Liver (tissue), 9 donors: Measurements from ENCODE around the gene ABAT. TPM values are rescaled to one million over a fixed set of nuclear protein-coding genes. Genes with fewer than 3 reads are reported as not detected.
A peak's percentile ranks its signal among the peaks of the same experiment; 100 is the strongest.

Source experiments
- DNase-seq: peaks from one replicate; pipeline ENCODE4 v3.0.0-alpha.2; 2017; ENCODE audit warnings: low spot score
- H3K27ac ChIP-seq, 2 donors: one replicate each; pipeline ENCODE4 v1.7.0; 2013; ENCODE audit warnings: inconsistent platforms in 2 of 2, low read length in 2 of 2, control low read depth in 1 of 2, low read depth in 1 of 2, mild to moderate bottlenecking in 1 of 2
- H3K27me3 ChIP-seq, 4 donors: one replicate each; pipeline versions ENCODE4 v1.6.1 to v1.7.0; 2013; ENCODE audit warnings: low read length in 3 of 4, inconsistent platforms in 1 of 4, mild to moderate bottlenecking in 1 of 4, moderate library complexity in 1 of 4; ENCODE audit not compliant: control insufficient read depth in 4 of 4, insufficient read depth in 4 of 4
- H3K36me3 ChIP-seq, 4 donors: one replicate each; pipeline versions ENCODE4 v1.6.1 to v1.7.0; 2013; ENCODE audit warnings: low read length in 3 of 4, mild to moderate bottlenecking in 3 of 4, low read depth in 1 of 4, moderate library complexity in 1 of 4; ENCODE audit not compliant: control insufficient read depth in 4 of 4, insufficient read depth in 3 of 4
- H3K4me1 ChIP-seq, 4 donors: one replicate each; pipeline versions ENCODE4 v1.6.1 to v1.7.0; 2013; ENCODE audit warnings: low read length in 3 of 4, mild to moderate bottlenecking in 3 of 4, moderate library complexity in 1 of 4; ENCODE audit not compliant: control insufficient read depth in 4 of 4, insufficient read depth in 4 of 4
- H3K4me3 ChIP-seq, 3 donors: one replicate each; pipeline versions ENCODE4 v1.6.1 to v1.7.0; 2013; ENCODE audit warnings: low read length in 3 of 3, control low read depth in 1 of 3, low read depth in 1 of 3, mild to moderate bottlenecking in 1 of 3
- H3K9ac ChIP-seq, 2 donors: one replicate each; pipeline ENCODE4 v1.7.0; 2013; ENCODE audit warnings: low read length in 2 of 2, mild to moderate bottlenecking in 2 of 2, moderate library complexity in 2 of 2, control low read depth in 1 of 2, low read depth in 1 of 2
- H3K9me3 ChIP-seq, 4 donors: one replicate each; pipeline versions ENCODE4 v1.6.1 to v1.7.0; 2013; ENCODE audit warnings: low read length in 3 of 4; ENCODE audit not compliant: control insufficient read depth in 4 of 4
- EGR1 ChIP-seq, 2 donors: IDR thresholded peaks; 2 replicates each; pipeline ENCODE4 v1.6.1; 2016 to 2018; ENCODE audit warnings: antibody characterized with exemption in 2 of 2, low read depth in 2 of 2
- FOXA2 ChIP-seq: IDR thresholded peaks from 2 replicates; pipeline ENCODE4 v1.6.1; 2016; ENCODE audit warnings: antibody characterized with exemption
- GABPA ChIP-seq, 2 donors: IDR thresholded peaks in 1 of 2; conservative IDR thresholded peaks in 1 of 2; 2 replicates each; pipeline ENCODE4 v1.6.1; 2016; ENCODE audit warnings: antibody characterized with exemption in 2 of 2, mild to moderate bottlenecking in 1 of 2, moderate library complexity in 1 of 2
- HNF4A ChIP-seq, 2 donors: conservative IDR thresholded peaks; 2 replicates each; pipeline ENCODE4 v1.6.1; 2016; ENCODE audit warnings: antibody characterized with exemption in 2 of 2, mild to moderate bottlenecking in 2 of 2
- HNF4G ChIP-seq: IDR thresholded peaks from 2 replicates; pipeline ENCODE4 v1.6.1; 2016; ENCODE audit warnings: antibody characterized with exemption
- RAD21 ChIP-seq, 2 donors: IDR thresholded peaks; 2 replicates each; pipeline ENCODE4 v1.6.1; 2016; ENCODE audit warnings: antibody characterized with exemption in 2 of 2, mild to moderate bottlenecking in 2 of 2
- RXRA ChIP-seq, 2 donors: IDR thresholded peaks; 2 replicates each; pipeline ENCODE4 v1.6.1; 2017 to 2018; ENCODE audit warnings: antibody characterized with exemption in 2 of 2, mild to moderate bottlenecking in 1 of 2
- TAF1 ChIP-seq: conservative IDR thresholded peaks from 2 replicates; pipeline ENCODE4 v1.6.1; 2016; ENCODE audit warnings: antibody characterized with exemption, mild to moderate bottlenecking
- WGBS: extraction: QIAGEN DNeasy Blood & Tissue Kit; methylation state at CpG from one replicate; pipeline ENCODE4 v1.1.7; 2013; 5-methylcytosine and 5-hydroxymethylcytosine counted together
- polyA plus RNA-seq, 2 donors: library from polyadenylated mRNA; stranded (reverse) in 1 of 2; unstranded in 1 of 2; fragments of 200-250 nt in 1 of 2; fragments of >200 nt in 1 of 2; fragmentation: Nextera tagmentation in 1 of 2; extraction: Ambion mirVana in 1 of 2; gene quantifications; one replicate each; pipeline versions ENCODE4 v1.2.1 to v1.2.3, GENCODE V29; 2013 to 2015
- total RNA-seq, 2 donors: library from RNA; depleted of rRNA; stranded (reverse); fragments of >200 nt; gene quantifications; one replicate each; pipeline ENCODE4 v1.2.3, GENCODE V29; 2014
- TF ChIP-seq, protein P1 (sequence below): IDR thresholded peaks from 2 replicates; pipeline ENCODE4 v1.6.1; 2016; ENCODE audit warnings: antibody characterized with exemption, mild to moderate bottlenecking
- TF ChIP-seq, protein P2 (sequence below): IDR thresholded peaks from 2 replicates; pipeline ENCODE4 v1.6.1; 2016; ENCODE audit warnings: antibody characterized with exemption
- TF ChIP-seq, protein P3 (sequence below): IDR thresholded peaks from 2 replicates; pipeline ENCODE4 v1.6.1; 2016; ENCODE audit warnings: antibody characterized with exemption
- donor health status: healthy.
- donor health status: healthy.
- donor health status: healthy.
- donor health status: healthy.
- donor health status: healthy.

Gene ABAT
- total and polyA plus RNA-seq, 4 donors = 52.4 to 205 (median 141) TPM

DNA sequence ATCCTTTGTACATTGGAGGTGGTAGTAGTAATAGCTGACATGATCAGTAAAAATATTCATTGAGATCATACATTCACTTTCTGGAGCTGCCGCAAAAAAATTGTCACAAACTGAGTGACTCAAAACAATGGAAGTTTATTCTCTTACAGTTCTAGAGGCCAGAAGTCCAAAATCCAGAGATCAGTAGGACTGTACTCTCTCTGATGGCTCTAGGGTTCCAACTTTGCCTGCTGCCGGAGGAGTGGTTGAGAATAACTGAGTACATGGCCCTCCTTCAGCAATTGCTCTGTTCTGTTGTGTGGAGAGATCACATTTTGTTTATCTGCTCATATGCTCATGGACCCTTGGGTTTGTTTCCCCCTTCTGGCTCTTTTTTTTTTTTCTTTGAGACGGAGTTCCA, 23.5 kb downstream of the ABAT start:
- no peaks in the 10 kb centered on the region for H3K27me3 ChIP-seq
- peaks cover 0 to 3% (median 0%) of the 10 kb centered on the region in 4 donors for H3K36me3 ChIP-seq
- TF ChIP-seq, protein P1, sequence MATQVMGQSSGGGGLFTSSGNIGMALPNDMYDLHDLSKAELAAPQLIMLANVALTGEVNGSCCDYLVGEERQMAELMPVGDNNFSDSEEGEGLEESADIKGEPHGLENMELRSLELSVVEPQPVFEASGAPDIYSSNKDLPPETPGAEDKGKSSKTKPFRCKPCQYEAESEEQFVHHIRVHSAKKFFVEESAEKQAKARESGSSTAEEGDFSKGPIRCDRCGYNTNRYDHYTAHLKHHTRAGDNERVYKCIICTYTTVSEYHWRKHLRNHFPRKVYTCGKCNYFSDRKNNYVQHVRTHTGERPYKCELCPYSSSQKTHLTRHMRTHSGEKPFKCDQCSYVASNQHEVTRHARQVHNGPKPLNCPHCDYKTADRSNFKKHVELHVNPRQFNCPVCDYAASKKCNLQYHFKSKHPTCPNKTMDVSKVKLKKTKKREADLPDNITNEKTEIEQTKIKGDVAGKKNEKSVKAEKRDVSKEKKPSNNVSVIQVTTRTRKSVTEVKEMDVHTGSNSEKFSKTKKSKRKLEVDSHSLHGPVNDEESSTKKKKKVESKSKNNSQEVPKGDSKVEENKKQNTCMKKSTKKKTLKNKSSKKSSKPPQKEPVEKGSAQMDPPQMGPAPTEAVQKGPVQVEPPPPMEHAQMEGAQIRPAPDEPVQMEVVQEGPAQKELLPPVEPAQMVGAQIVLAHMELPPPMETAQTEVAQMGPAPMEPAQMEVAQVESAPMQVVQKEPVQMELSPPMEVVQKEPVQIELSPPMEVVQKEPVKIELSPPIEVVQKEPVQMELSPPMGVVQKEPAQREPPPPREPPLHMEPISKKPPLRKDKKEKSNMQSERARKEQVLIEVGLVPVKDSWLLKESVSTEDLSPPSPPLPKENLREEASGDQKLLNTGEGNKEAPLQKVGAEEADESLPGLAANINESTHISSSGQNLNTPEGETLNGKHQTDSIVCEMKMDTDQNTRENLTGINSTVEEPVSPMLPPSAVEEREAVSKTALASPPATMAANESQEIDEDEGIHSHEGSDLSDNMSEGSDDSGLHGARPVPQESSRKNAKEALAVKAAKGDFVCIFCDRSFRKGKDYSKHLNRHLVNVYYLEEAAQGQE = no peak
- peak; percentile 73 to 80 for TF ChIP-seq HNF4A (conservative IDR thresholded peaks at IDR 0.05)
- peak; percentile 12 for TF ChIP-seq HNF4G
- 28% methylated on average over 3 of the region's 3 CpGs for WGBS
- H3K9ac ChIP-seq = no peak overlapping the region
- peaks cover 9 to 52% (median 41%) of the 10 kb centered on the region in 4 donors for H3K4me1 ChIP-seq
- DNase-seq = no peak
- H3K4me3 ChIP-seq = no peak overlapping the region
- H3K27ac ChIP-seq = peak overlapping the region in 1 of 2 donors; percentile 75
- no peaks in the 10 kb centered on the region for H3K9me3 ChIP-seq

DNA sequence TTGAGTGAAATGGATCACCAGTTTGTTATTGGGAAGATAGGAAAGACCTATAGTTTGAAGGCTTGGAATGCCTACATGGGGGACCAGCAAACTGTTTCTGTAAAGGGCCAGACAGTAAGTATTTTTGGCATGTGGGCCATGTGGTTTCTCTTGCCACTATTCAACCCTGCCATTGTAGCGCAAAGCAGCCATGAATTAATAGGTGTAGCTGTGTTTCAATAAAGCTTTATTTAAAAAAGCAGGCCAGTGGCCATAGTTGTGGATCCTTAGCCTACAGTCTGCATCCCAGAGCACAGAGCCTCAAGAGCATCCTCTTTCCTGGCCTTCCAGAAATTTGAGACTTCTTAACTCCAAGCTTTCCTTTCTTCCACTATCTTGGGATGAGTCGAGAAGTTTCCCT, 29.3 kb downstream of the ABAT start:
- peak overlapping the region; percentile 49 to 64 for H3K27ac ChIP-seq
- TF ChIP-seq, protein P1 = no peak
- TF ChIP-seq EGR1 (IDR thresholded peaks at IDR 0.05; ENCODE audit: low read depth in 2 of 2) (no peak), RAD21 (IDR thresholded peaks at IDR 0.05) (no peak), HNF4G (no peak), TAF1 (no peak)
- TF ChIP-seq, protein P2, sequence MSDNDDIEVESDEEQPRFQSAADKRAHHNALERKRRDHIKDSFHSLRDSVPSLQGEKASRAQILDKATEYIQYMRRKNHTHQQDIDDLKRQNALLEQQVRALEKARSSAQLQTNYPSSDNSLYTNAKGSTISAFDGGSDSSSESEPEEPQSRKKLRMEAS = no peak
- no peak overlapping the region for H3K9ac ChIP-seq
- H3K4me1 ChIP-seq = peaks cover 7 to 33% (median 28%) of the 10 kb centered on the region in 4 donors
- WGBS = 93% methylated on average over 2 of the region's 2 CpGs
- H3K36me3 ChIP-seq = peaks cover 0 to 7% (median 0%) of the 10 kb centered on the region in 4 donors
- H3K27me3 ChIP-seq = no peaks in the 10 kb centered on the region
- no peak for DNase-seq
- no peaks in the 10 kb centered on the region for H3K9me3 ChIP-seq
- H3K4me3 ChIP-seq = no peak overlapping the region

DNA sequence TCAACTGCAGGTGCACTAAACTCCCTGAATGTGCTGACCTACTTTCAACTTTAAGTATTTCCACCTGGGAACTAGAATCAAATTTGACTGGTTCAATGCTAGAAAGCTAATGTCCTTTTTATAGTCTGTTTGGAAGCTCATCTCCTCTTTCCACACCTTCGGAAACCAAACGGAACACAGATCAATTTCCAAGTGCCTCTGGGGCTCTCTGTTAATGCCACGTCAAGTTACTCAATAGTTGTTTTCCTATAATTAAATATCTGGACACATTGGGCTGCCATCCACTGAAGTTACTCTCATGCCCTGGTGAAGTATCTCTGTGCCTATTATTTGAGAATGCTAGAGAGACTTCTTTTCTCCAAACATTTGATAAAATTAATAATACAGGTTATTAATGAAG, 29.7 kb downstream of the ABAT start:
- Histone ChIP-seq H3K9ac (no peak overlapping the region), H3K27me3 (no peaks in the 10 kb centered on the region), H3K9me3 (no peaks in the 10 kb centered on the region), H3K36me3 (peaks cover 0 to 7% (median 0%) of the 10 kb centered on the region in 4 donors), H3K27ac (peak overlapping the region; percentile 49 to 64), H3K4me3 (no peak overlapping the region), H3K4me1 (peaks cover 7 to 32% (median 27%) of the 10 kb centered on the region in 4 donors)
- no peak for DNase-seq
- TF ChIP-seq RXRA (IDR thresholded peaks at IDR 0.05) (peak in 1 of 2 donors; percentile 42), RAD21 (IDR thresholded peaks at IDR 0.05) (peak; percentile 6 to 16), HNF4A (conservative IDR thresholded peaks at IDR 0.05) (peak; percentile 14 to 50), FOXA2 (no peak), GABPA (IDR thresholded peaks at IDR 0.05 in 1 of 2, conservative IDR thresholded peaks at IDR 0.05 in 1 of 2) (no peak), HNF4G (no peak)
- TF ChIP-seq, protein P3, sequence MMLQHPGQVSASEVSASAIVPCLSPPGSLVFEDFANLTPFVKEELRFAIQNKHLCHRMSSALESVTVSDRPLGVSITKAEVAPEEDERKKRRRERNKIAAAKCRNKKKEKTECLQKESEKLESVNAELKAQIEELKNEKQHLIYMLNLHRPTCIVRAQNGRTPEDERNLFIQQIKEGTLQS = no peak
- TF ChIP-seq, protein P2 = peak; percentile 40
- TF ChIP-seq, protein P1 = peak; percentile 27
- WGBS = 43% methylated on average over 3 of the region's 3 CpGs
